GM18511 (cell line): Measurements from ENCODE around the gene TMPRSS4.

ENCODE experiments used
- ATAC-seq: cut with Tn5 transposase; IDR thresholded peaks from one replicate; pipeline ENCODE4 v1.9.1; 2021; ENCODE audit warnings: mild to moderate bottlenecking, moderate library complexity; ENCODE audit not compliant: unreplicated experiment

Gene TMPRSS4

DNA sequence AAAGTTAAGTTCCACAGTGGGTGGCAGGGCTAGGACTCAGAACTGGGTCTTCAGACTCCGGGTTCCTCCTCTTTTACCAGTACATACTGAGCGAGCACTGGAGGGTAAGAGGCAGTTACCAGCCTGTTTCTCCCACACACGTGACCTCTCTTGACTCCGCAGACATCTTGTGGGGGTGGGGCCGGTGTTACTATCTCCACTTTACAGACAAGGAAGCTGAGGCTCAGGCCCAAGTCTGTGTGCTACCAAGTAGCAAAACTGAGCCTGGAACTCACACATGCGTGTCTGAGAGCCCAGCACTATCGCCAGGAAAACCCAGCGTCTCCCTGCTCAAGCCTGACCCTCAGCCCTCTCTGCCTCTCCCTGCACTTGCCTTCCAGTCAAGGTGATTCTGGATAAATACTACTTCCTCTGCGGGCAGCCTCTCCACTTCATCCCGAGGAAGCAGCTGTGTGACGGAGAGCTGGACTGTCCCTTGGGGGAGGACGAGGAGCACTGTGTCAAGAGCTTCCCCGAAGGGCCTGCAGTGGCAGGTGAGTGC lies 25.9 kb downstream of the TMPRSS4 start:
- ATAC-seq, result no peak

- no peak for ATAC-seq
These were observed 27.6 kb downstream of the TMPRSS4 start for GRCh38 chr11:118104491-118104890.

DNA sequence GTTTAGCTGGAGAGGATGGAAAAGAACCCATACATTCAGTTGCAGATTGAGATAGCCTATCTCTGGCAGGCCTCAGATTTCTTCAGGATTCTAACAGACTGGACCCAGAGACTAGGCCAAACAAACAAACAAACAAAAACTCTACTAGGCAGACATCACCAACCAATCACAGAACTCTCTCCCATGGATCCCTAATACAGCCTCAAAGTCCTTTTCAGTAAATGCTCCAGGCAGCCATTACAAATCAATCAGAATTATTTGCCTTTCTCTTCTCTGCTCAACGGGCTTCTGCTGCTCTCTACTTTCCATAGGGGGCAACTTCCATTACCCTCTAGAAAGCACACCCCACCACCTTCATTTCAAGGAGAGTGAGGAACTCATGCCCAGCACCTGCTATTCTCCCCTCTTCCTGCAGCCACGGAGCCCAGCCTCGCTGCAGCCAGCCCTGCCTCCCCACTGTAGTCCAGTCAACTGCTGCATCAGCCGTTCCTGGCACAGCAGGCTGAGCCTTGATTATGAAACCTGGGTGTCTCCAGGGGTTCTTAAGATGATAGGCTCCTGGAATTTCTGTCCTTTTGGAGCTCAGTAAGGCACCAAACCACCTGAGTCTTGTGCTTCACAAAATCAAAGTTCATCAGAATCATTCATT lies 28.9 kb downstream of the TMPRSS4 start:
- no peak for ATAC-seq

DNA sequence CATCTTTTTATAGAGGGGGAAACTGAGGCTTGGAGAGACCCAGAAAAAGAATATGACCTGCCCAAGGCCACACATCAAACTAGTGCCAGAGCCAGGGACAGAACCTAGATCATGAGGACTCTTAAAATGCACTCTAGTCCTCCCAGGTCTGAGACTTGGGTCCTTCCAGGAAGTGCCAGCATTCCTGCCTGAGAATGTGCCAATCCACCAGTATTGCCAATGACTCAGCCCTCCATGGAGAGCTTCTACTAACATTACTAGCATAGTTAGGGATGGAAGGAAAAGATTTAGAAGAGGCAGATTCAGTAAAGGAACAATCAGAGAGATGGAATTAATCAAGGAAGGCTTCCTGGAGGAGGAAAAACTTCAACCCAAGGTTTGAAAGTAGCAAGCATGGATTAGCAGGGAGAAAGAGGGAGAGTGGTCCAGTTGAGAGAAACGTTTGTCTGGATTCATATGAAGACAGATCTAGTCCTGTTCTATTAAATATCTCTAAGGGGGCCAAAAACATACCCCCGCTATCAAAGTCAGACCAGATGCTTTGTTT lies 30.0 kb downstream of the TMPRSS4 start:
- no peak for ATAC-seq

DNA sequence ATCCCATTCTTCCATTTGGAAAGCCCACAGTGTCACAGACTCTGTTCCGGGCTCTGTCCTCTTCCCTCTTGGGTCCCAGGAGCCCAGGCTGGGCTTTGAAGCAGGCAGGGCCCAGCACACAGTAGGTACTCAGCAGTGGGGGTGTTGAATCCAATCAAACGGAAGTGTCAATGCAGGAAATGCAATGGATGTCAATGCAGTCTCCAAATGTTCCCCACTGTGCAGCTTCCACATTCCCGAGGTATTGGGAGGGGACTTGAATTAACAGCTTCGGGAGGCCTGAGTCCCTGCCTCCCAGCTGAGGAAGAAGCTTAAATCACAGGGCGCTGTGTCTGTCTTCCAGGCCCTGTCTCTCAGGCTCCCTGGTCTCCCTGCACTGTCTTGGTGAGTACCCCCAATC lies 31.6 kb downstream of the TMPRSS4 start:
- ATAC-seq, result no peak

DNA sequence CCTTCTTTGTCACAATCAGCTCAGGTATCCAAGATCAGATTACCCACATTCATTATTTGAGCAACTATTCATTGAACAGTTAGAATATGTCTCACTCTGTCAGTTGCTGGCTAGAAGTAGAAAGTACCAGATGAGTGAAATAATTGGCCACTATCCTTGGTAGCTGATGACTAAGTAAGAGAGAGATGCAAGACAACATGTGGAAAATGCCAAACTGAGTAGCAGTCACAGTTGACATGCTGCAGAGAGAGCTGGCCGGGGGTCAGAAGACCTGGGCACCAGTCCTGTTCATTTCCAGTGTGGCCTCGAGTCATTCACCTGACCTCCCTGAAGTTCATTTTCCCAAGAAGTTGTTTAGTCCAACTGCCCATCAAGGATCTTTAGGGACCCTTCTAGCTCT lies 32.4 kb downstream of the TMPRSS4 start:
- ATAC-seq, result no peak

DNA sequence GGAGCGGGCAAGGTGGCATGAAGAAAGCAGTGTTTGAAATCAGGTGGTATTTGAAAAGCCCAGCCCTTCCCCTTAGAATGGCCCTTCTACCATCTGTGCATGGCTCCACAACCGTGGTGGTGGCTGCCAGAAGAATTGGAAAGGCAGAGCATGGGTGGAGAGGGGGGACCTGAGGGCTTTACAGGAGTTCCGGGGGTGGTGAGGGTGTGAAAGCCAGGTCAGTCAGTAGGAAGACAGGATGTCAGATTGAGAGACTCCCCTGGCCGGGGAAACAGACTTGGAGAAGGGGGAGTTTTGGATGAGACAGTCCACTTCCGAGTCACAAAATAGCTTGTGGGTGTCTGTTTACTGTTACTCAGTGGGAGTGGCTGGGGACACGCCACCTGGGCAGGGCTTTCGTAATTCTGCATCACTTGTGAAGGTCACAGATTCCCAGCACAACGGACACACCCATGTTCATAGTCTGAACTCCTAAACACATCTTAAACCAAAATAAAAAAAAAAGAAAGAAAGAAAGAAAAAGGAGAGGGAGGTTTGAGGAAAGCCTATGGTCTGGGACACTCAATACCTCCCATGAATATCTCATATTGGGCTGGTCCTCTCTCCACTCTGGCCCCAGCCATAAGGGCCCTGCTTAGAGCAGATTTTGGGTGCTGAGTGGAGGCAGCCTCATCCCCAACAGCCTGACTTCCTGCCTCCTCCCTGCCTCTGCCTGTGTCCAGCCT lies 34.3 kb downstream of the TMPRSS4 start:
- ATAC-seq, result no peak

GRCh38 chr11:118111744-118112035 lies 34.8 kb downstream of the TMPRSS4 start:
- ATAC-seq, result no peak

DNA sequence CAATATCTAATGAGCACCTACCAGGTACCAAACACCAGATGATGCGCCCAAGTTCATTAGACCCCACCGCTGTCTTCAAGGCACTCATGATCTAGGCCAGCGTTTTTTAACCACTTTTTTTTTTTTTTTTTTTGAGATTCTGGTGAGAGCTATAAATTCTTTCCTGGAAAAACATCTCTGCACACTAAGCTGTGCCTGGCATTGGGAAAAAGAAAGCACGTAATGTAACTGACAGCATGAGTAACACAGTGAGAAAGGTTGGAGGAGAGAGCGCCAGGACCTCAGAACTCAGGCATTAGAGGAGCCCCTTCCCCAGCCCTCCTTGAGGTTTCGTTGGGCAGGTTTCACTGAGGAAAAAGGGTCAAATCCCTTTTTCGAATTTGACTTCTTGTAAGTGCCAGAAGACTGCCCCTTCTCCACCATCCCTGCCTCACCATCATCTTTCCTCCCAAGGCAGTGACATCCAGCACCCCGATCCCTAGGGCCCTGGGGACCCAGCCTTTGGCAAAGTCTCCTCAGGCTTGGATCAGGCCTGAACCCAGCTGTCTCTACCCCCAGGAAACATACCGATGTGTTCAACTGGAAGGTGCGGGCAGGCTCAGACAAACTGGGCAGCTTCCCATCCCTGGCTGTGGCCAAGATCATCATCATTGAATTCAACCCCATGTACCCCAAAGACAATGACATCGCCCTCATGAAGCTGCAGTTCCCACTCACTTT lies 36.0 kb downstream of the TMPRSS4 start:
- no peak for ATAC-seq

DNA sequence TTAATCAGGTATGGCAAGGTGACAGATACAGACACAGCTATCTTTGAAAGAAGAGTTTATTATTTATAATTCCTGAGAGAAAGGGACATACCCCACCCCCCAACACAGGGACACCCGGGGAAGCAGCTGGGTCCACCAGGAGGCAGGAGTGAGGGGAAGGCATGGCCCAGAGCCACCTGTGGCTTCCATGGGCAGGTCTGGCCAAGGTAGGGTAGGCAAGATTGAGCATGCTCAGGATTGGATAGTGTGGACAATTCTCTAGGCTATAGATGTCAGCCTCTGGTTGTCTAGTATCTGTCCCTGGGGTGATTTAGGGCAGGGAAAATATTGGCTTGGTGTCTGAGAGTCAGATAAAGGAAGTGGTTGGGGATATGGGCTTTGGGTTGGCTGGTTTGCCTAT lies 37.4 kb downstream of the TMPRSS4 start:
- no peak for ATAC-seq

- no peak for ATAC-seq
These were observed 38.2 kb downstream of the TMPRSS4 start for GRCh38 chr11:118115048-118115447.

GRCh38 chr11:118117790-118118601 lies 41.1 kb downstream of the TMPRSS4 start:
- peak; percentile 64 for ATAC-seq

GRCh38 chr11:118120793-118121192 lies 43.9 kb downstream of the TMPRSS4 start:
- no peak for ATAC-seq

DNA sequence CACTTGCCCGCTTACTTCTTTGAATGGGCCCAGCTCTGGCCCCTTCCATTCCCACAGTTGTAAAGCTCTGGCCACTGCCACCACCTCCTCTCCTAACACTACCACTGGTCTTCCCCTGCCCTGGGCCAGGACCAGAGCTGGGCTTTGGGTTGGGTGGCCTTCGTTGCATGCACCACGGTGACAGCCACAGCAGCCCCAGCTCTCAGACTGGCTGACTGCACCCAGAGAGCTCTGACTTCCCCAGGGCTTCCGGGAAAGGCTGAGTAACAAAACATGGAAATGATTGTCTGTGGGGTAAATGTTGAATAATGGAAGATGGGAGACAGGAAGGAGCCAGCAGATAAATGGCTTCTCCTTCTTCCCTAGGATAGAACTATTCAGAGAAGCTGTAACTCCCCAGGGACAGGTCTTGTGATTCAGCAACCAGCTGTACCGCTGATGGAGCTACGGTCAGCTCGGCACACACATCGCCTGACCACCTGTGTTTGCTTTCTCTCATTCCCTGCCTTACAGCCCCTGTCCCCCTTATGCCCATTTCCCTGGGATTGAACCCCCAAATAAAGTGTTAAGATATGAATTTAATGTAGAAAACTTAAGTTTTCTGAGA lies 48.2 kb downstream of the TMPRSS4 start:
- ATAC-seq, result no peak

- no peak for ATAC-seq
These were observed 49.4 kb downstream of the TMPRSS4 start for GRCh38 chr11:118126082-118126838.

GRCh38 chr11:118128310-118128709 lies 51.4 kb downstream of the TMPRSS4 start:
- ATAC-seq, result no peak

DNA sequence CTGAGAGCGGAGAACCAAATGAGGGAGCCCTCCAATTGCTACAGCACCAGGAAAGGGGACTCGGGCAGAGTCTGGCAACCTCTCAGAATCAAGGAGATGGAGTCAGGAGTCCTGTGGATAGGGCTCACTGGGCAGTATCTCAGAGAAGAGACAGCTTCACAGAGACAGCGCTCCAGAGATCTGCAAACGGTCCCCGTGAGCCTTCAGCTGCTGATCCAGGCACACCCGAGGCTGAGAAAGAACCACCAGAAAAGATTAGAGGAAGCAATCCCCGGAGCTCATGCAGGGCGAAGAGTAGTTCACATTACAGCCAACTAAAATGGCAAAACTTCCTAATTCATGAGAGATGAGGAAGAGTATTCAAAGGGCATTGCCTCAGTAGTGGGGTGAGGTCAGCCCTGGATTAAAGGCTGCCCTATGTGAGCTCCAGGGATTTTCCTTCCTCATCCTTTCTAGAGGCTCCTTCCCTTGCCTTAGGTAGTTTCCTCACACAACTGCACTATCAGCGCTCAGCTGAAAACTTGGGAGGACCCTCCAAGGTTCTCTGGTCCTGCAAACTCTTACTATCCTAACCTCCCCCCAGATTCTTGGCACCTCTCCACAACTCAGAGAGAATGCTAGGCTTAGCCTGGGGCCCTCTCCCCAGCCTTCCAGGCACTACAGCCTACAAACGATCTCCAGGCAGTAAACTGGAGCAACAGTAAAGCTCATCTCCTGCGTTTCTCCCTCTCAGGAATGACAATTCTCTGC lies 52.0 kb downstream of the TMPRSS4 start:
- no peak for ATAC-seq

- ATAC-seq, result no peak
These were observed 52.7 kb downstream of the TMPRSS4 start for GRCh38 chr11:118129471-118130172.
